GM20000 (cell line): ENCODE measurements around the gene ANKRD1.
A peak's percentile ranks its signal among the peaks of the same experiment; 100 is the strongest.

ENCODE experiments used
- DNase-seq: peaks from one replicate; pipeline ENCODE4 v3.0.0; 2012; ENCODE audit warnings: low spot score
- TF ChIP-seq, protein P1 (sequence below): IDR thresholded peaks from 2 replicates; pipeline ENCODE4 v1.5.1; 2012; ENCODE audit warnings: mild to moderate bottlenecking, control low read depth; ENCODE audit errors: extremely low read depth, missing control alignments

Gene ANKRD1

DNA sequence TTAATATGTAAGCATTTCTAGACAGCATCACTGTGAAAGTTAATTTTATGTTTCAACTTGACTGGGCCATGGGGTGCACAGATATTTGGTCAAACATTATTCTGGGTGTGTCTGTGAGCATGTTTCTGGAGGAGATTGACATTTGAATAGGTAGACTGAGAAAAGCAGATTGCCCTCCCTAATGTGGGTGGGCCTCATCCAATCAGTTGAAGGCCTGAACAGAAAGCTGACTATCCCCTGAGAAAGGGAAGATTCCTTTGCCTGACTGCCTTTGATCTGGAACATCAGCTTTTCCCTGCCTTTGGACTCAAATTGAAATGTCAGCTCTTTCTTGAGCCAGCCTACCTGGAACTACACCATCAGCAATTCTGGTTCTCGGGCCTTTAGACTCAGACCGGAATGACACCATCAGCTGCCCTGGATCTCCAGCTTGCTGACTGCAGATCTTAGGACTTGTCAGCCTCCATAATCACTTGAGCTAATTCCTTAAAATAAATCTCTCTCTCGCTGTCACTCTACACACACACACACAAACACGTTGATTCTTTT is 54.8 kb downstream of the ANKRD1 start:
- TF ChIP-seq, protein P1, sequence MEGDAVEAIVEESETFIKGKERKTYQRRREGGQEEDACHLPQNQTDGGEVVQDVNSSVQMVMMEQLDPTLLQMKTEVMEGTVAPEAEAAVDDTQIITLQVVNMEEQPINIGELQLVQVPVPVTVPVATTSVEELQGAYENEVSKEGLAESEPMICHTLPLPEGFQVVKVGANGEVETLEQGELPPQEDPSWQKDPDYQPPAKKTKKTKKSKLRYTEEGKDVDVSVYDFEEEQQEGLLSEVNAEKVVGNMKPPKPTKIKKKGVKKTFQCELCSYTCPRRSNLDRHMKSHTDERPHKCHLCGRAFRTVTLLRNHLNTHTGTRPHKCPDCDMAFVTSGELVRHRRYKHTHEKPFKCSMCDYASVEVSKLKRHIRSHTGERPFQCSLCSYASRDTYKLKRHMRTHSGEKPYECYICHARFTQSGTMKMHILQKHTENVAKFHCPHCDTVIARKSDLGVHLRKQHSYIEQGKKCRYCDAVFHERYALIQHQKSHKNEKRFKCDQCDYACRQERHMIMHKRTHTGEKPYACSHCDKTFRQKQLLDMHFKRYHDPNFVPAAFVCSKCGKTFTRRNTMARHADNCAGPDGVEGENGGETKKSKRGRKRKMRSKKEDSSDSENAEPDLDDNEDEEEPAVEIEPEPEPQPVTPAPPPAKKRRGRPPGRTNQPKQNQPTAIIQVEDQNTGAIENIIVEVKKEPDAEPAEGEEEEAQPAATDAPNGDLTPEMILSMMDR: no peak
- no peak for DNase-seq

DNA sequence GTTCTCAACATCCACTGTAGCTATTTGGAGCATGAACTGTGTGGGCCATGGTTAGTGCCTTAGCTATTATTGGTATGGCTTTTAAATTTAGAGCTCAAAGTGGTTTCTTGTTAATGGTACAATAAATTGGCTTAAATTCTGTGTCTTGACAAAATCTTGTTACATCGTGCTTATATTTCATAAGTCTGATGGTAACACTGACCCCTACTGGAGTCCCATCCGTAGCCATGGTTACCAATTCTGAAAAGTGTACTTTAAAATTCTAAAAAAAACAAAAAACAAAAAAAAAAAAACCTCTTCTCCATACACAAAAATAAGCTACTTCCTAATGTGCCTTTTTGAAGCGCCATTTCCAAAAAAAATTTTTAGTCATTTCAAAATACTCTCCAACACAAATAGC is 55.5 kb downstream of the ANKRD1 start:
- TF ChIP-seq, protein P1: no peak
- DNase-seq: no peak

DNA sequence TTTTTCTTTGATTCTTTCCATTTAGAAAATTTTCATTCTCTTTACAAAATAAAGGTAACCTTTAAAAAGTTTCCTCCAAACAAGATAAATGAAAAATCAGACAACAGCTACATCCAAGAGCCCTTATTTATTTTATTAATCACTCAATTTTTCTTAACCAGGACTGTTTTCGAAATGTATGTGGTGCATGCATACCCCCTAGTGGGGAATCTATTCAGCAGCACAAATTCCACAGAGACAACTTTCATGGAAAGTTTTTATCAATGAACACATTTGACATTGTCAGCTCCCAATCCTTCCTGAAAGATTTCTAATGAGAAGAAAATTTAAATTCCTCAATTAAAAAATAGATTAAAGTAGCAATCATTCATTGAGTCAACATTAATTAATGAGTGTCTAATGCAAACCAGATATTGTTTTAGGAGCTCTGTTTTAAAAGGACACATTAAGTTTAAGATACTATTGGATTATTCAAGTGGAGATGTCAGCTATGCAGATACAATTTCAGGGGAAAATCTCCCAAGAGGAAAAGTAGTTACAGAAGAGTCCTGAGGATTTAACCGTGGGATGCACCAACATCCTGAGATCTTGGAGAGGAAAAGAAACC is 57.9 kb downstream of the ANKRD1 start:
- TF ChIP-seq, protein P1: peak; percentile 31
- DNase-seq: peak; percentile 39
